Measurements from ENCODE around the gene VPS13D.

GRCh38 chr1:12532405-12533315 is 302.8 kb downstream of the VPS13D start:
- no peak for TF ChIP-seq CTCF (IDR thresholded peaks at IDR 0.05)
- TF ChIP-seq POLR2A (IDR thresholded peaks at IDR 0.05) = no peak
